ENCODE data around the gene MOV10. TPM values are rescaled to one million over a fixed set of nuclear protein-coding genes. Genes with fewer than 3 reads are reported as not detected.

Gene MOV10
- total and polyA plus RNA-seq, 2 donors from 2014 or later, result 60.6 to 62.5 TPM

DNA sequence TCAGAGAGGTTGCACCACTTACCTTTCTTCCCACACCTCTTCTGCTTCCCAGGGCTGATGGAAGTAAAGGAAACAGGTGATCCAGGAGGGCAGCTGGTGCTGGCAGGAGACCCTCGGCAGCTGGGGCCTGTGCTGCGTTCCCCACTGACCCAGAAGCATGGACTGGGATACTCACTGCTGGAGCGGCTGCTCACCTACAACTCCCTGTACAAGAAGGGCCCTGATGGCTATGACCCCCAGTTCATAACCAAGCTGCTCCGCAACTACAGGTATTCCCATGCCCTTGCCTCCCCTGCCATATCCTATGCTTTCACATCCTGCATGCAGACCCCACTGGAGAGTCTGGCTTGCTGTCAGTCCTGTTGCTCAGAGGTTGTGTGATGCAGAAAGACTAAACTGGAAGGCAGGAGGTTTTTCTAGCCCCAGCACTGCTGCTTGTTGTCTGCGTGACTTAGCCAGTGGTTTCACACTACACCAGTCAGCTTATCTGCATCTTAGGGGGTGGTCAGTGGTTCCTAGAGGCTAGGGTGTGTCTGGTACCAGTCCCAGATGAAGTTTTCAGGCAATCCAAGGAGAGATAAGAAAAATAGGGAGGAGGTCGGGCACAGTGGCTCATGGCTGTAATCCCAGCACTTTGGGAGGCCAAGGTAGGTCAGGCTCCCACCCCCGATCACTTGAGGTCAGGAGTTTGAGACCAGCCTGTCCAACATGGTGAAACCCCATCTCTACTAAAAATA is 22.3 kb downstream of the MOV10 start:
- intact Hi-C loops (cut with DNase I), result no loop called here
- Histone ChIP-seq H3K9ac (ENCODE audit: low read length in 3 of 3) (no peak overlapping the region), H3K27me3 (ENCODE audit: control insufficient read depth, insufficient read depth, low read length) (no peaks in the 10 kb centered on the region), H3K27ac (ENCODE audit: low read depth in 2 of 2, low read length in 2 of 2) (no peak overlapping the region), H3K9me3 (ENCODE audit: control insufficient read depth in 2 of 3, insufficient read depth in 1 of 3, low read length in 3 of 3) (no peaks in the 10 kb centered on the region), H3K4me3 (ENCODE audit: low read length in 3 of 3) (no peak overlapping the region), H3K36me3 (ENCODE audit: control insufficient read depth in 2 of 3, insufficient read depth in 3 of 3, low read length in 3 of 3) (peaks cover 0 to 52% (median 22%) of the 10 kb centered on the region in 3 donors), H3K4me1 (ENCODE audit: control insufficient read depth in 2 of 3, insufficient read depth in 2 of 3, low read depth in 1 of 3, low read length in 3 of 3) (peaks cover 0 to 37% (median 35%) of the 10 kb centered on the region in 3 donors)
- FAIRE-seq (no peak), DNase-seq (no peak)
- TF ChIP-seq, protein P1, sequence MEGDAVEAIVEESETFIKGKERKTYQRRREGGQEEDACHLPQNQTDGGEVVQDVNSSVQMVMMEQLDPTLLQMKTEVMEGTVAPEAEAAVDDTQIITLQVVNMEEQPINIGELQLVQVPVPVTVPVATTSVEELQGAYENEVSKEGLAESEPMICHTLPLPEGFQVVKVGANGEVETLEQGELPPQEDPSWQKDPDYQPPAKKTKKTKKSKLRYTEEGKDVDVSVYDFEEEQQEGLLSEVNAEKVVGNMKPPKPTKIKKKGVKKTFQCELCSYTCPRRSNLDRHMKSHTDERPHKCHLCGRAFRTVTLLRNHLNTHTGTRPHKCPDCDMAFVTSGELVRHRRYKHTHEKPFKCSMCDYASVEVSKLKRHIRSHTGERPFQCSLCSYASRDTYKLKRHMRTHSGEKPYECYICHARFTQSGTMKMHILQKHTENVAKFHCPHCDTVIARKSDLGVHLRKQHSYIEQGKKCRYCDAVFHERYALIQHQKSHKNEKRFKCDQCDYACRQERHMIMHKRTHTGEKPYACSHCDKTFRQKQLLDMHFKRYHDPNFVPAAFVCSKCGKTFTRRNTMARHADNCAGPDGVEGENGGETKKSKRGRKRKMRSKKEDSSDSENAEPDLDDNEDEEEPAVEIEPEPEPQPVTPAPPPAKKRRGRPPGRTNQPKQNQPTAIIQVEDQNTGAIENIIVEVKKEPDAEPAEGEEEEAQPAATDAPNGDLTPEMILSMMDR (IDR thresholded peaks at IDR 0.05; ENCODE audit: borderline replicate concordance, extremely low read depth, insufficient read depth), result no peak

DNA sequence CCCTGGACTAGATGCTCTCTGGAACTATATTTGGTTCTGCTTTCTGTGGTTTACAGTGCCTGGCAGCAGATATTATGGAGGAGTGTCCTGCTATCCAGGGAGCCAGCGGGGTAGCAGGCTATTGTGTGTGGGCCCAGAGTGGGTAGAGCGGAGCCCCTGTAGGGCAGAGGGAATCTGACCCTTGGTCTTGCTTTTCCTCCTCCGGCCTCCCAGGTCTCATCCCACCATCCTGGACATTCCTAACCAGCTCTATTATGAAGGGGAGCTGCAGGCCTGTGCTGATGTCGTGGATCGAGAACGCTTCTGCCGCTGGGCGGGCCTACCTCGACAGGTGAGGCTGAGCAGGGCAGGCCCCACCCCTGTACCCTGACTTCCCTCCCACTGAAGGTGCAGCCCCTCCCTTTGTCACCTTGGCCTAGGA is 23.3 kb downstream of the MOV10 start:
- intact Hi-C loops (cut with DNase I), result no loop called here
- no peak overlapping the region for H3K9ac ChIP-seq (ENCODE audit: low read length in 3 of 3)
- no peaks in the 10 kb centered on the region for H3K27me3 ChIP-seq (ENCODE audit: control insufficient read depth, insufficient read depth, low read length)
- TF ChIP-seq, protein P1 (IDR thresholded peaks at IDR 0.05; ENCODE audit: borderline replicate concordance, extremely low read depth, insufficient read depth), result no peak
- DNase-seq, result no peak
- H3K9me3 ChIP-seq (ENCODE audit: control insufficient read depth in 2 of 3, insufficient read depth in 1 of 3, low read length in 3 of 3), result no peaks in the 10 kb centered on the region
- H3K36me3 ChIP-seq (ENCODE audit: control insufficient read depth in 2 of 3, insufficient read depth in 3 of 3, low read length in 3 of 3), result peaks cover 0 to 53% (median 18%) of the 10 kb centered on the region in 3 donors
- no peak for FAIRE-seq
- H3K4me1 ChIP-seq (ENCODE audit: control insufficient read depth in 2 of 3, insufficient read depth in 2 of 3, low read depth in 1 of 3, low read length in 3 of 3), result peaks cover 0 to 46% (median 42%) of the 10 kb centered on the region in 3 donors
- peak overlapping the region; percentile 75 to 93 for H3K27ac ChIP-seq (ENCODE audit: low read depth in 2 of 2, low read length in 2 of 2)
- peak overlapping the region in 1 of 3 donors; percentile 43 for H3K4me3 ChIP-seq (ENCODE audit: low read length in 3 of 3)

DNA sequence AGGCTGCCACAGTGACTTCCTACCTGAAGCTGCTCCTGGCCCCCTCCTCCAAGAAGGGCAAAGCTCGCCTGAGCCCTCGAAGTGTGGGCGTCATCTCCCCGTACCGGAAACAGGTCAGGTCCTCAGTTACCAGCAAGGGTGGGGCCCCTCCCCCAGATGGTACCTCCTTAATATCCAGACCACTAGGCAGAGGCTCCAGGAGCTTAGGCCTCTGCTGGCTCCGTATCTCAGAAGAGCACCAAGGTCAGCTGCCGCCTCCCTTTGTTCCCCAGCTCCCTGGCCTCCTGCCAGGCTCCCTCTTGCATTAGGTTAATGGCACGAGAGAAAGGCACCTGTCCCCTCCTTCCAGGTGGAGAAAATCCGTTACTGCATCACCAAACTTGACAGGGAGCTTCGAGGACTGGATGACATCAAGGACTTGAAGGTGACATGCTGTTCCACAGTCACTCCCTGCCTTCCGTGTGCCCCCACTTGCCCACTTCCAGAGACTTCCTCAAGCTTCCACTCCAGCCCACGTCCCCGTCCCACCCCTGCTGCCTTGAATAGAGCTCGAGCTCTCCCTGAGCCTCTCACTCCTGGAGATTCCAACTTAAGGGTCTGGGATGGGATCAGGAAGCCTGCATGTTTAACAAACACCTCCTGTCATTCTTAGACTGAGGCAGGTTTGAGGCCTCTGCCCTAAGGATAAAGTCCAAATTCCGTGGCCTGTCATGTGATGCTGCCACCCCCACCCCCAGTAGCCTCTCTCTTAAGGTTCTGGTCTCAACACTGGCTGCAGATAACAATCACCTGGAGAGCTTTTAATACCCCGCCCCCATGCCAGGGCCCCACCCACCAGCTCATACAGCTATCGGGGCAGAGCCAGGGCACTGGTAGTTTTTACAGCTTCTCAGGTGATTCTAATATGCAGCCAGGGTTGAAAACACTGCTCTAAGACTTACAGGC is 24.2 kb downstream of the MOV10 start:
- Histone ChIP-seq H3K27ac (ENCODE audit: low read depth in 2 of 2, low read length in 2 of 2) (peak overlapping the region; percentile 92 to 93), H3K27me3 (ENCODE audit: control insufficient read depth, insufficient read depth, low read length) (no peaks in the 10 kb centered on the region), H3K4me3 (ENCODE audit: low read length in 3 of 3) (peak overlapping the region in 1 of 3 donors; percentile 43), H3K9me3 (ENCODE audit: control insufficient read depth in 2 of 3, insufficient read depth in 1 of 3, low read length in 3 of 3) (no peaks in the 10 kb centered on the region), H3K4me1 (ENCODE audit: control insufficient read depth in 2 of 3, insufficient read depth in 2 of 3, low read depth in 1 of 3, low read length in 3 of 3) (peaks cover 0 to 52% (median 42%) of the 10 kb centered on the region in 3 donors), H3K9ac (ENCODE audit: low read length in 3 of 3) (peak overlapping the region in 1 of 3 donors; percentile 67), H3K36me3 (ENCODE audit: control insufficient read depth in 2 of 3, insufficient read depth in 3 of 3, low read length in 3 of 3) (peaks cover 0 to 54% (median 16%) of the 10 kb centered on the region in 3 donors)
- intact Hi-C loops (cut with DNase I), result no loop called here
- TF ChIP-seq, protein P1 (IDR thresholded peaks at IDR 0.05; ENCODE audit: borderline replicate concordance, extremely low read depth, insufficient read depth), result no peak
- FAIRE-seq, result no peak
- DNase-seq, result peak in 3 of 5 donors; percentile 34 to 77 (median 66)

All from kidney (tissue), 14 donors.